HL-60 (cell line): ENCODE results near the gene GIPC3.
"Not testable (repeated sequence)": the region's sequence is repeated elsewhere in the genome, so short reads cannot be mapped to it uniquely, and the experiment has no call there.

ENCODE experiments used
- DNase-seq, 2 experiments: peaks; one replicate each; pipeline ENCODE4 v3.0.0-alpha.2; 2010 to 2020; ENCODE audit warnings: low read depth in 1 of 2, low spot score in 1 of 2
- H3K27ac ChIP-seq: fragments of 250-450 bp; sonication (Bioruptor Pico); replicated peaks from 2 replicates; pipeline ENCODE4 v1.5.1; 2020; ENCODE audit warnings: mild to moderate bottlenecking, moderate library complexity
- H3K27me3 ChIP-seq: fragments of 250-450 bp; sonication (Bioruptor Pico); 2 replicates; pipeline ENCODE4 v1.5.1; 2021; ENCODE audit warnings: mild to moderate bottlenecking, moderate library complexity; ENCODE audit not compliant: insufficient read depth, poor library complexity, severe bottlenecking
- H3K4me3 ChIP-seq: replicated peaks from 2 replicates; pipeline ENCODE4 v1.5.1; 2011; ENCODE audit warnings: mild to moderate bottlenecking, control low read depth, low read length; ENCODE audit not compliant: insufficient read depth
- GABPA ChIP-seq: IDR thresholded peaks from 2 replicates; pipeline ENCODE4 v1.6.1; 2012; ENCODE audit warnings: low read depth
- POLR2AphosphoS5 ChIP-seq: IDR thresholded peaks from 2 replicates; pipeline ENCODE4 v1.6.1; 2012; ENCODE audit warnings: low read depth
- SPI1 ChIP-seq: IDR thresholded peaks from 2 replicates; pipeline ENCODE4 v1.6.1; 2012; ENCODE audit warnings: low read depth, mild to moderate bottlenecking, borderline replicate concordance
- TF ChIP-seq, protein P1 (sequence below): IDR thresholded peaks from one replicate; pipeline ENCODE4 v1.5.1; 2011; ENCODE audit warnings: low read length, control low read depth, inconsistent platforms; ENCODE audit not compliant: insufficient read depth
- TF ChIP-seq, protein P2 (sequence below): IDR thresholded peaks from 2 replicates; pipeline ENCODE4 v1.6.1; 2012; ENCODE audit warnings: low read depth; ENCODE audit not compliant: insufficient replicate concordance

The GIPC3 gene

DNA sequence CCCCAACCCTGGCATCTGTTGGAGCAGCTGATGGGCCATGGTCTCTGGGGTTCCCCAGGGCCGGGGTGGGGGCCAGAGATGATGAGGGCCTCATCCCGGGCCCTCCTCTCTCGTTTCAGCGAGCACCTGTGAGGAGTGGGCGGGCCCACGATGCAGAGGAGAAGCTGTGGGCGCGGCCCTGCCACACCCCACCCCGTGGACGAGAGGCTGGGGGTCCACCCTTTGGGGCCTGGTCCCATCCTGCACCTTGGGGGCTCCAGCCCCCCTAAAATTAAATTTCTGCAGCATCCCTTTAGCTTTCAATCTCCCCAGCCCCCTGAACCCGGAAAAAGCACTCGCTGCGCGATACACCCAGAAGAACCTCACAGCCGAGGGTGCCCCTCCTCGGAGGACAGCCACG is 6.9 kb upstream of the GIPC3 start:
- H3K27me3 ChIP-seq = no peaks in the 10 kb centered on the region
- TF ChIP-seq, protein P1, sequence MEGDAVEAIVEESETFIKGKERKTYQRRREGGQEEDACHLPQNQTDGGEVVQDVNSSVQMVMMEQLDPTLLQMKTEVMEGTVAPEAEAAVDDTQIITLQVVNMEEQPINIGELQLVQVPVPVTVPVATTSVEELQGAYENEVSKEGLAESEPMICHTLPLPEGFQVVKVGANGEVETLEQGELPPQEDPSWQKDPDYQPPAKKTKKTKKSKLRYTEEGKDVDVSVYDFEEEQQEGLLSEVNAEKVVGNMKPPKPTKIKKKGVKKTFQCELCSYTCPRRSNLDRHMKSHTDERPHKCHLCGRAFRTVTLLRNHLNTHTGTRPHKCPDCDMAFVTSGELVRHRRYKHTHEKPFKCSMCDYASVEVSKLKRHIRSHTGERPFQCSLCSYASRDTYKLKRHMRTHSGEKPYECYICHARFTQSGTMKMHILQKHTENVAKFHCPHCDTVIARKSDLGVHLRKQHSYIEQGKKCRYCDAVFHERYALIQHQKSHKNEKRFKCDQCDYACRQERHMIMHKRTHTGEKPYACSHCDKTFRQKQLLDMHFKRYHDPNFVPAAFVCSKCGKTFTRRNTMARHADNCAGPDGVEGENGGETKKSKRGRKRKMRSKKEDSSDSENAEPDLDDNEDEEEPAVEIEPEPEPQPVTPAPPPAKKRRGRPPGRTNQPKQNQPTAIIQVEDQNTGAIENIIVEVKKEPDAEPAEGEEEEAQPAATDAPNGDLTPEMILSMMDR = no peak
- TF ChIP-seq POLR2AphosphoS5 (no peak), GABPA (no peak), SPI1 (no peak)
- TF ChIP-seq, protein P2, sequence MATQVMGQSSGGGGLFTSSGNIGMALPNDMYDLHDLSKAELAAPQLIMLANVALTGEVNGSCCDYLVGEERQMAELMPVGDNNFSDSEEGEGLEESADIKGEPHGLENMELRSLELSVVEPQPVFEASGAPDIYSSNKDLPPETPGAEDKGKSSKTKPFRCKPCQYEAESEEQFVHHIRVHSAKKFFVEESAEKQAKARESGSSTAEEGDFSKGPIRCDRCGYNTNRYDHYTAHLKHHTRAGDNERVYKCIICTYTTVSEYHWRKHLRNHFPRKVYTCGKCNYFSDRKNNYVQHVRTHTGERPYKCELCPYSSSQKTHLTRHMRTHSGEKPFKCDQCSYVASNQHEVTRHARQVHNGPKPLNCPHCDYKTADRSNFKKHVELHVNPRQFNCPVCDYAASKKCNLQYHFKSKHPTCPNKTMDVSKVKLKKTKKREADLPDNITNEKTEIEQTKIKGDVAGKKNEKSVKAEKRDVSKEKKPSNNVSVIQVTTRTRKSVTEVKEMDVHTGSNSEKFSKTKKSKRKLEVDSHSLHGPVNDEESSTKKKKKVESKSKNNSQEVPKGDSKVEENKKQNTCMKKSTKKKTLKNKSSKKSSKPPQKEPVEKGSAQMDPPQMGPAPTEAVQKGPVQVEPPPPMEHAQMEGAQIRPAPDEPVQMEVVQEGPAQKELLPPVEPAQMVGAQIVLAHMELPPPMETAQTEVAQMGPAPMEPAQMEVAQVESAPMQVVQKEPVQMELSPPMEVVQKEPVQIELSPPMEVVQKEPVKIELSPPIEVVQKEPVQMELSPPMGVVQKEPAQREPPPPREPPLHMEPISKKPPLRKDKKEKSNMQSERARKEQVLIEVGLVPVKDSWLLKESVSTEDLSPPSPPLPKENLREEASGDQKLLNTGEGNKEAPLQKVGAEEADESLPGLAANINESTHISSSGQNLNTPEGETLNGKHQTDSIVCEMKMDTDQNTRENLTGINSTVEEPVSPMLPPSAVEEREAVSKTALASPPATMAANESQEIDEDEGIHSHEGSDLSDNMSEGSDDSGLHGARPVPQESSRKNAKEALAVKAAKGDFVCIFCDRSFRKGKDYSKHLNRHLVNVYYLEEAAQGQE = no peak
- no peak for DNase-seq
- no peak overlapping the region for H3K4me3 ChIP-seq
- no peak overlapping the region for H3K27ac ChIP-seq

DNA sequence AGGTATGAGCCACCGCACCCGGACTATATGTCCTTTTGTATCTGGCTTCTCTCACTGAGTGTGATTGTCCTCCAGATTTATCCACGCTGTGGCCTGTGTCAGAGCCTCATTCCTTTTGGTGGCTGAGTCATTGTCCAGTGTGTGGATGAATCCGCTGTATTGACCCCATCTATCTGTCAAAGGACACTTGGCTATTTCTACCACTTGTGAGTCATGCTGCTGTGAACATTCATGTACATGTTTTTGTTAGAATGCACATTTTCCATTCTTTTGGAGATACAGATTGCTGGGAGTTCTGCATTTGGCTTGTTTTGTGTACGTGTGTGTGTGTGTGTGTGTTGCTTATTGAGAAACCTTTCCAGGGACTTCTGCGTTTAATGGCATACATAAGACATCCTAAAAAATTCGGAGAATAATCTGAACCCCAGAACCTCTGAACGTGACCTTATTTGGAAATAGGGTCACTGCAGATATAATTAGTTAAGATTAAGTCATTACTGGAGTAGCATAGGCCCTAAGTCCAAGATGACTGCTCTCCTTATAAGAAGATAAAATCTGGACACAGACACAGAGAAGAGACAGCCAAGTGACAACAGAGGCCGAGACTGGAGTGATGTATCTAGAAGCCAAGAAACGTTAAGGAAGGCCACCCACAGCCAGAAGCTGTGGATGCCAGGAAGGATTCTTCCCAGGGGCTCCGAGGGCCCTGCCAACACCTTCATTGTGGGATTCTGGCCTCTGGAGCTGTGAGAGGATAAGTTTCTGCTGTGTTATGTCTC is 4.9 kb upstream of the GIPC3 start:
- TF ChIP-seq GABPA (no peak), POLR2AphosphoS5 (no peak), SPI1 (no peak)
- TF ChIP-seq, protein P1 = no peak
- TF ChIP-seq, protein P2 = no peak
- Histone ChIP-seq H3K4me3 (no peak overlapping the region), H3K27me3 (peaks cover 4% of the 10 kb centered on the region), H3K27ac (no peak overlapping the region)
- DNase-seq = no peak

DNA sequence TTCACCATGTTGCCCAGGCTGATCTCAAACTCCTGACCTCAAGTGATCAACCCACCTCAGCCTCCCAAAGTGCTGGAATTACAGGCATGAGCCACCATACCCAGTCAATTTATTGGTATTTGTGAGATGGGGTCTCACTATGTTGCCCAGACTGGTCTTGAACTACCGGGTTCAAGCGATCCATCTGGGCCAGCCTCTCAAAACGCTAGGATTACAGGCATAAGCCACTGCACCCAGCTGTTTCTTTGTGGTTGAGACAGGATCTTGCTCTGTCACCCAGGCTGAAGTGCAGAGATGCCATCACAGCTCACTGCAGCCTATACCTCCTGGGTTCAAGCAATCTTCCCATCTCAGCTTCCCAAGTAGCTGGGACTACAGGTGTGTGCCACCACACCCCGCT is 3.5 kb upstream of the GIPC3 start:
- not testable (repeated sequence) for H3K27ac ChIP-seq, H3K4me3 ChIP-seq, DNase-seq
- peaks cover 10% of the 10 kb centered on the region for H3K27me3 ChIP-seq

DNA sequence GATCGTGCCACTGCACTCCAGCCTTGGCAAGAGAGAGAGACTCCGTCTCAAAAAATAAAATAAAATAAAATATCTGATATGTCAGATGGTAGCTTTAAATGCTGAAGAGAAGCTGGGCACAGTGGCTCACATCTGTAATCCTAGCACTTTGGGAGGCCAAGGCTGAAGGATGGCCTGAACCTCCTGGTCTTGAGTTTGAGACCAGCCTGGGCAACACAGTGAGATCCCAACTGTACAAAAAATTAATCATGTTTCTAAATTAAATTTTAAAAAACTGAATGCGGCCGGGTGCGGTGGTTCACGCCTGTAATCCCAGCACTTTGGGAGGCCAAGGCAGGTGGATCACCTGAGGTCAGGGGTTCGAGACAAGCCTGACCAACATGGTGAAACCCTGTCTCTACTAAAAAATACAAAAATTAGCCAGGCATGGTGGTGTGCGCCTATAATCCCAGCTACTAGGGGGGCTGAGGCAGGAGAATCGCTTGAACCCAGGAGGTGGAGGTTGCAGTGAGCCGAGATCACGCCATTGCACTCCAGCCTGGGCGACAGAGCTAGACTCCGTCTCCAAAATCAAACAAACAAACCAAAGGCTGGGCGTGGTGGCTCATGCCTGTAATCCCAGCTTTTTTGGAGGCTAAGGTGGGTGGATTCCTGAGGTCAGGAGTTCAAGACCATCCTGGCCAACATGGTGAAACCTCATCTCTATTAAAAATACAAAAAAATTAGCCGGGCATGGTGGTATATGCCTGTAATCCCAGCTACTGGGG is 1.1 kb upstream of the GIPC3 start:
- not testable (repeated sequence) for H3K27ac ChIP-seq, H3K4me3 ChIP-seq, DNase-seq
- H3K27me3 ChIP-seq = peaks cover 10% of the 10 kb centered on the region
